ENCODE data around the gene BCKDHA. TPM values are rescaled to one million over a fixed set of nuclear protein-coding genes. Genes with fewer than 3 reads are reported as not detected.
"Not testable (repeated sequence)": the region's sequence is repeated elsewhere in the genome, so short reads cannot be mapped to it uniquely, and the experiment has no call there.

BCKDHA gene
- total and polyA plus RNA-seq, 4 donors, result 20.0 to 32.4 (median 28.4) TPM

DNA sequence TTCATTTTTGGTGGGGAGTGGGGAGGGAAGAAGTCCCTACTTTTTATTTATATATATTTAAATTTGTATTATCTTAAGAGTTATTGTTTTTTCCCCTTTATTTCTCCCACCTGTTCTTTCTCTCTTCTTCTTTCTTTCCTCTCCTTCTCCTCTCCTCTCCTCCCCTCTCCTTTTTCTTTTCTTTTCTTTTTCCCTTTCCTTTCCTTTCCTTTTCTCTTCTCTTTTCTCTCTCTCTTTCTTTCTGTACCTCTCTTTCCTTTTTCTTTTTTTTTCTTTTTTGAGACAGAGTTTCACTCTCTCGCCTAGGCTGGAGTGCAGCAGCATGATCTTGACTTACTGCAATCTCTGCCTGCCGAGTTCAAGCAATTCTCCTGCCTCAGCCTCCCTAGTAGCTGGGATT is 1.9 kb downstream of the BCKDHA start:
- DNase-seq (ENCODE audit: low read depth in 4 of 6, low spot score in 6 of 6), result no peak
- H3K27ac ChIP-seq (ENCODE audit: low read depth, low read length), result no peak overlapping the region

DNA sequence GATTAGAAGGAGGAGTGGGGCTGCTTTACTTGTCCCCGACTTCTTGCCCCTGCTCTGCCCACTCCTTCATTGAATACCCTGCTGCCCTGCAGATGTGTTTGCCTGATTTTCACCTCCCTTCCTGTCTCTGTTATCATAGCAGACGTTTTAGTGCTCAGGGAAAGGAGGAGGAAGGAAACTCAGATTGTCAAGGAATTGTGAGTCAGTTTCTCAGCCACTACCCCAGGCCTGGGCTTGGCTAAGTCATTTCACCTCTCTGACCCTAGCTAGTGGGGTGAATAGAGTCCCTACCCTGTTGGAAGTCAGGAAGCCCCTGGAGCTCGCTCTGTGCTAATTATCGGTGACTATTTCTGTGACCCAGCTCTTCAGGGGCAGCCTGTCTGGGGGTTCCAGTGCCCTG is 3.9 kb downstream of the BCKDHA start:
- DNase-seq (ENCODE audit: low read depth in 4 of 6, low spot score in 6 of 6), result no peak
- peaks cover 10% of the 10 kb centered on the region for H3K4me1 ChIP-seq (ENCODE audit: control insufficient read depth, insufficient read depth, low read length)
- peaks cover 12% of the 10 kb centered on the region for H3K36me3 ChIP-seq (ENCODE audit: control insufficient read depth, insufficient read depth, low read length)
- 100% methylated on average over 1 of the region's 4 CpGs for WGBS (ENCODE audit: insufficient coverage)
- no peaks in the 10 kb centered on the region for H3K9me3 ChIP-seq (ENCODE audit: control insufficient read depth, insufficient read depth, low read length)
- H3K27me3 ChIP-seq (ENCODE audit: control insufficient read depth, insufficient read depth, low read length), result no peaks in the 10 kb centered on the region
- no peak overlapping the region for H3K4me3 ChIP-seq (ENCODE audit: low read depth, low read length)
- no peak overlapping the region for H3K27ac ChIP-seq (ENCODE audit: low read depth, low read length)

More for the DNA sequence above, 1.9 kb downstream of the BCKDHA start:
- WGBS (ENCODE audit: insufficient coverage), result 100% methylated on average over 1 of the region's 2 CpGs
- Histone ChIP-seq H3K36me3 (ENCODE audit: control insufficient read depth, insufficient read depth, low read length) (peaks cover 7% of the 10 kb centered on the region), H3K27me3 (ENCODE audit: control insufficient read depth, insufficient read depth, low read length) (no peaks in the 10 kb centered on the region), H3K9me3 (ENCODE audit: control insufficient read depth, insufficient read depth, low read length) (no peaks in the 10 kb centered on the region), H3K4me1 (ENCODE audit: control insufficient read depth, insufficient read depth, low read length) (peaks cover 16% of the 10 kb centered on the region), H3K4me3 (ENCODE audit: low read depth, low read length) (no peak overlapping the region)

DNA sequence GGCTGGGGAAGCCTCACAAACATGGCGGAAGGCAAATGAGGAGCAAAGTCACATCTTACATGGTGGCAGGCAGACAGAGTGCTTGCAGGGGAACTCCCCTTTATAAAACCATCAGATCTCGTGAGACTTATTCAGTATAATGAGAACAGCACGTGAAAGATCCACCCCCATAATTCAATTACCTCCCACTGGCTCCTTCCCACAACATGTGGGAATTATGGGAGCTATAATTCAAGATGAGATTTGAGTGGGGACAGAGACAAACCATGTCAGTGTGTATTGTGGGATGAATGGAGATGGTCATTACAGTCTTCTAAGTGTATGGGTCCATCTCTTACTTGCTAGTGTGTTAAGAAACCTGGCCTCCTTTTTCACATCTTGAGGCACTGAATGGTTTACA is 4.4 kb downstream of the BCKDHA start:
- Histone ChIP-seq H3K4me1 (ENCODE audit: control insufficient read depth, insufficient read depth, low read length) (peaks cover 9% of the 10 kb centered on the region), H3K9me3 (ENCODE audit: control insufficient read depth, insufficient read depth, low read length) (no peaks in the 10 kb centered on the region), H3K27me3 (ENCODE audit: control insufficient read depth, insufficient read depth, low read length) (no peaks in the 10 kb centered on the region), H3K36me3 (ENCODE audit: control insufficient read depth, insufficient read depth, low read length) (peaks cover 12% of the 10 kb centered on the region), H3K4me3 (ENCODE audit: low read depth, low read length) (no peak overlapping the region), H3K27ac (ENCODE audit: low read depth, low read length) (no peak overlapping the region)
- 100% methylated on average over 1 of the region's 3 CpGs for WGBS (ENCODE audit: insufficient coverage)
- DNase-seq (ENCODE audit: low read depth in 4 of 6, low spot score in 6 of 6), result no peak

DNA sequence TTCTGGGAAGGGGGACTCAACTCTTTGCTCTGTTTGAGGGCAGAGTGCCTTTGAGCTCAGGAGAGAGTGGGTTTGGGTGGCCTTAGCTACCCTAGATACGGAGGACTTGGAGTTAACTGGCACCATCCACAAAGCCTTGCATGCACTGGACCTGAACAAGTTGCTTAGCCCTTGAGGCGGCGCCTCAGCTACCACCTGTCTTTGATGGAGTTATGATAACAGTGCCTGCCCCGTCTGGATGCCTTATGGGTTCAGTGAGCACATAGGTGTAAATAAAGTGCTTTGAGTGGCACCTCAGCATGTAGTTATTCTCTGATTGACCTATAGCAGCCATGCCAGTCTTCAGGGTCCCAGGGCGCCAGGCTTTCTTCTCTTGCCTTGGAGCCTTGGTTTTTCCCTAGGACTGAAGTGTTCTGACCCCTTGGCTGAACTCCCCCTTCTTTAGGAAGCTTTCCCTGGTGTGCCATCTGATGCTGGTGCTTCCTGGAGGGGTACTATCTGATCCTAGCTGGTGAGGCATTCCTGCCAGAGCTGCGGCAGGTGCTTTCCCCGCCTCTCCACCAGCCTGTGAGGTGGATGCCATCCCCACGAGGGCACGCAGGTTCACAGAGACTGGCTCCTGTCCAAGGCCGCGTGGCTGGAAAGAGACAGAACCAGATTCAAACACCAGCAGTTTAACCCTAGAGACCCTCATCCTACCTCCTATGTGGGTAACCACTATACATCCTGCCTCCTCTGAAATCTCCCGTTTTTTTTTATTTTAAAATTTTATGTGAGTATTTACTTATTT is 5.8 kb downstream of the BCKDHA start:
- DNase-seq (ENCODE audit: low read depth in 4 of 6, low spot score in 6 of 6), result no peak
- H3K27me3 ChIP-seq (ENCODE audit: control insufficient read depth, insufficient read depth, low read length), result no peaks in the 10 kb centered on the region
- H3K27ac ChIP-seq (ENCODE audit: low read depth, low read length), result no peak overlapping the region
- no peaks in the 10 kb centered on the region for H3K9me3 ChIP-seq (ENCODE audit: control insufficient read depth, insufficient read depth, low read length)
- H3K4me1 ChIP-seq (ENCODE audit: control insufficient read depth, insufficient read depth, low read length), result peaks cover 9% of the 10 kb centered on the region
- no peak overlapping the region for H3K4me3 ChIP-seq (ENCODE audit: low read depth, low read length)
- WGBS (ENCODE audit: insufficient coverage), result 77% methylated on average over 10 of the region's 12 CpGs
- H3K36me3 ChIP-seq (ENCODE audit: control insufficient read depth, insufficient read depth, low read length), result peaks cover 12% of the 10 kb centered on the region

DNA sequence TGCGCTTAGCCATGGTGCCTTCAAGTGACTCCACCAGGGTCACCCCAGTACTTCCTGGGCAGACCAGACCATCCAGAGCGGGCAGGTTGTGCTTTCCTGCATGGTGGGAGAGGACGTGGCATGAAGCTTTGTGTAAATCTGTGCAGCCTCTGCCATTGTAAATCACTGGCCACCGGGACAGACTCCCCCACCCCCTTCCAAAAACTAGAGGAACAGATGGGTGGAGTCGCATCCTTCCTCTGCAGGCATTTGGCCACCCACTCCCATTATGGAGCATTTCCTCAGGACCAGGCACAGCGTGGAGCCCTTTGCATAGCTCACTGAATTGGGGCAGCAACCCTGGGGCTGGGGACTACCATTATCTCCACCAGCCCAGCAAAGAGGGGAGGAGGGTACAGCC is 8.2 kb downstream of the BCKDHA start:
- no peak for DNase-seq (ENCODE audit: low read depth in 4 of 6, low spot score in 6 of 6)
- WGBS (ENCODE audit: insufficient coverage), result 91% methylated on average over 5 of the region's 6 CpGs
- peaks cover 17% of the 10 kb centered on the region for H3K36me3 ChIP-seq (ENCODE audit: control insufficient read depth, insufficient read depth, low read length)
- H3K27ac ChIP-seq (ENCODE audit: low read depth, low read length), result no peak overlapping the region
- H3K4me3 ChIP-seq (ENCODE audit: low read depth, low read length), result no peak overlapping the region
- peaks cover under 1% of the 10 kb centered on the region for H3K4me1 ChIP-seq (ENCODE audit: control insufficient read depth, insufficient read depth, low read length)
- H3K9me3 ChIP-seq (ENCODE audit: control insufficient read depth, insufficient read depth, low read length), result no peaks in the 10 kb centered on the region
- H3K27me3 ChIP-seq (ENCODE audit: control insufficient read depth, insufficient read depth, low read length), result no peaks in the 10 kb centered on the region

DNA sequence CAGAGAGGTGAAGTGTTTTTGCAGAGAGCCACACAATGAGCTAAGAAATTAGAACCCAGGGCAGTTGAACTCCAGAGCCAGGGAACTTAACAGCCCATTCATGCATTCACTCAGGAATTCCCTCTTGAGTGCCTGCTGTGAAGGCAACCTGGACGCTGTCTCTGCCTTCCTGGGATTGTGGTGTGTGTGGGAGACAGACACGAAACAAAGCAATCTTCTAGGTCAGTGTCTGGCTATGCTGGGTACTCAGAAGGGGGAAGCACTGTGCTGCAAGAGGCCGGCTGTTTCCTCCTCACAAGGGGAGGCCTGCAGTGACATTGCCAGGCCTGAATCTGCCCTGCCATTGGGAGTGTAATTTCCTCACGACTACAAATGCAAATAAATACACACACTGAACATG is 9.7 kb downstream of the BCKDHA start:
- WGBS (ENCODE audit: insufficient coverage), result 37% methylated on average over 4 of the region's 4 CpGs
- Histone ChIP-seq H3K27me3 (ENCODE audit: control insufficient read depth, insufficient read depth, low read length) (no peaks in the 10 kb centered on the region), H3K4me1 (ENCODE audit: control insufficient read depth, insufficient read depth, low read length) (peaks cover 11% of the 10 kb centered on the region), H3K27ac (ENCODE audit: low read depth, low read length) (no peak overlapping the region), H3K36me3 (ENCODE audit: control insufficient read depth, insufficient read depth, low read length) (peaks cover 29% of the 10 kb centered on the region), H3K4me3 (ENCODE audit: low read depth, low read length) (no peak overlapping the region), H3K9me3 (ENCODE audit: control insufficient read depth, insufficient read depth, low read length) (no peaks in the 10 kb centered on the region)
- no peak for DNase-seq (ENCODE audit: low read depth in 4 of 6, low spot score in 6 of 6)

DNA sequence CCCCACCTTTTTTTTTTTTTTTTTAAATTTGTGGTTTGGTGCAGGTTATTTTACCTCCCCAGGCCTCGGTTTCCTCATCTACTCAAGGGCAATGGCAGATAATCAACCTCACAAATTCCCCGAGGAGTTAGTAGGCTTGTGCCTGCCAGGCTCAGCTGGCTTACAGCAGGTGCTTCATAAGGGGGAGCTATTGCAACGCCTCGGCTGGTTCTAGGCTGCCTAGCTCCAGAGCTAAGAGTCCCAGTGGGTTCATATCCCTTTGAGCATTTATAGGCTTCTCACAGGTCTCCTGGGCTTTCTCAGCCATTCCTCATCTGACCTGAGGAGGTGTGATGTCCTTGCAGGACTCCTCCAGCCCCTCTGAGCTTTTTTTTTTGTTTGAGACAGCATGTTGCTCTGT is 10.6 kb downstream of the BCKDHA start:
- H3K4me3 ChIP-seq (ENCODE audit: low read depth, low read length), result no peak overlapping the region
- DNase-seq (ENCODE audit: low read depth in 4 of 6, low spot score in 6 of 6), result no peak
- 46% methylated on average over 2 of the region's 4 CpGs for WGBS (ENCODE audit: insufficient coverage)
- no peak overlapping the region for H3K27ac ChIP-seq (ENCODE audit: low read depth, low read length)
- peaks cover 15% of the 10 kb centered on the region for H3K4me1 ChIP-seq (ENCODE audit: control insufficient read depth, insufficient read depth, low read length)
- no peaks in the 10 kb centered on the region for H3K9me3 ChIP-seq (ENCODE audit: control insufficient read depth, insufficient read depth, low read length)
- H3K27me3 ChIP-seq (ENCODE audit: control insufficient read depth, insufficient read depth, low read length), result no peaks in the 10 kb centered on the region
- H3K36me3 ChIP-seq (ENCODE audit: control insufficient read depth, insufficient read depth, low read length), result peaks cover 34% of the 10 kb centered on the region

DNA sequence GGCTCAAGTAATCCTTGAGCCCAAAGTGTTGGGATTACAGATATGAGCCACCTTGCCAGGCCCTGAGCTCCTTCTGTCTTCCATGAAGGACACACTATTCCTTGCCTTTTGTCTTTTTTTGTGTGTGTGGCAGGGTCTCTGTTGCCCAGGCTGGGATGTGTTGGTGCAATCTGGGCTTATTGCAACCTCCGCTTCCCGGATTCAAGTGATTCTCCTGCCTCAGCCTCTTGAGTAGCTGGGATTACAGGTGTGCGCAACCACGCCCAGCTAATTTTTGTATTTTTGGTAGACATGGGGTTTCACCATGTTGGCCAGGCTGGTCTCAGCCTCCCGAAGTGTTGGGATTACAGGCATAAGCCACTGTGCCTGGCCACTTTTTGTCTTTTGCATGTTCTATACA is 11.2 kb downstream of the BCKDHA start:
- not testable (repeated sequence) for H3K4me3 ChIP-seq (ENCODE audit: low read depth, low read length); H3K27ac ChIP-seq (ENCODE audit: low read depth, low read length); H3K9me3 ChIP-seq (ENCODE audit: control insufficient read depth, insufficient read depth, low read length); H3K27me3 ChIP-seq (ENCODE audit: control insufficient read depth, insufficient read depth, low read length); DNase-seq (ENCODE audit: low read depth in 4 of 6, low spot score in 6 of 6)
- H3K36me3 ChIP-seq (ENCODE audit: control insufficient read depth, insufficient read depth, low read length), result peaks cover 36% of the 10 kb centered on the region
- 95% methylated on average over 4 of the region's 5 CpGs for WGBS (ENCODE audit: insufficient coverage)
- H3K4me1 ChIP-seq (ENCODE audit: control insufficient read depth, insufficient read depth, low read length), result peaks cover 15% of the 10 kb centered on the region

DNA sequence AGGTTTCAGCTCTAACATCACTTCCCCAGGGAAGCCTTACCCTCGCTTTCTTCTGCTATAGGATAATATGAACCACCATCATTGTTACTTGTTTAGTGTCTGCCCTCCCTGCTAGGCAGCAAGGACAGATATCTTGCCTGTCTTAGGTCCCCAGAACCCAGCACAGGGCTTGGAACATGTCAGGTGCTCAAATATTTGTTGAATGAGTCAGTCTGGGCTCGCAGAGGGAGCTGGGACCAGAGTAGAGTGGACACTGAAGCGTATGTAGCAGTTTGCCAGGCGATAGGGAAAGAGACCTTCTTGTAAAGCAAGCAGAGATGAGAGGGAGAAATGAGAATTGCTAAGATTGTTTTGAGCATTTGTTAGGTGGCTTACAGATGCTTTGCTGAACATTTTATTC is 11.7 kb downstream of the BCKDHA start:
- 87% methylated on average over 4 of the region's 4 CpGs for WGBS (ENCODE audit: insufficient coverage)
- no peaks in the 10 kb centered on the region for H3K27me3 ChIP-seq (ENCODE audit: control insufficient read depth, insufficient read depth, low read length)
- H3K9me3 ChIP-seq (ENCODE audit: control insufficient read depth, insufficient read depth, low read length), result no peaks in the 10 kb centered on the region
- no peak for DNase-seq (ENCODE audit: low read depth in 4 of 6, low spot score in 6 of 6)
- H3K36me3 ChIP-seq (ENCODE audit: control insufficient read depth, insufficient read depth, low read length), result peaks cover 40% of the 10 kb centered on the region
- H3K27ac ChIP-seq (ENCODE audit: low read depth, low read length), result no peak overlapping the region
- H3K4me3 ChIP-seq (ENCODE audit: low read depth, low read length), result no peak overlapping the region
- H3K4me1 ChIP-seq (ENCODE audit: control insufficient read depth, insufficient read depth, low read length), result peaks cover 15% of the 10 kb centered on the region

DNA sequence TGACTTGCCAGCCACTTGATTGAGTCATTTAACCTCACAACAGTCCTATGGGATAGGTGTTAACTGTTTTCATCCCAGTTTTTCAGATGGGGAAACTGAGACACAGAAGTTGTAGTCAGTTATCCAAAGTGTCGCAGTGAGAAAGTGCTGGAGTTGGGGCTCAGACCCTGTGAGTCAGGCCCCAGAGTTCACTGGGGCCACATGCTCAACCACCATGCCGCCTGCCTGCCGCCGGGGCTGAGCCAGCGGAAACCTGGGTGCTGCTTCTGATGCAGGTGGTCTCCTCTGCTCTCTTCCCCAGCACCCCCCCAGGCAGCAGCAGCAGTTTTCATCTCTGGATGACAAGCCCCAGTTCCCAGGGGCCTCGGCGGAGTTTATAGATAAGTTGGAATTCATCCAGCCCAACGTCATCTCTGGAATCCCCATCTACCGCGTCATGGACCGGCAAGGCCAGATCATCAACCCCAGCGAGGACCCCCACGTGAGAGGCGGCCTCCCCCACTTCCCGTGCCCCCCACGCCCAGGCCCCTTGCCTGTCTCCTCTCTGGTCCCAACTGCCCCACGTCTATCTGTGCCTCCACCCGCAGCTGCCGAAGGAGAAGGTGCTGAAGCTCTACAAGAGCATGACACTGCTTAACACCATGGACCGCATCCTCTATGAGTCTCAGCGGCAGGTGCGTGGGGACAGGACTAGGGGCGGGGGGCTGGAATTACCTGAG is 12.9 kb downstream of the BCKDHA start:
- no peak overlapping the region for H3K4me3 ChIP-seq (ENCODE audit: low read depth, low read length)

More for the DNA sequence above, 12.9 kb downstream of the BCKDHA start:
- Histone ChIP-seq H3K9me3 (ENCODE audit: control insufficient read depth, insufficient read depth, low read length) (no peaks in the 10 kb centered on the region), H3K27me3 (ENCODE audit: control insufficient read depth, insufficient read depth, low read length) (no peaks in the 10 kb centered on the region), H3K27ac (ENCODE audit: low read depth, low read length) (no peak overlapping the region), H3K36me3 (ENCODE audit: control insufficient read depth, insufficient read depth, low read length) (peaks cover 51% of the 10 kb centered on the region), H3K4me1 (ENCODE audit: control insufficient read depth, insufficient read depth, low read length) (peaks cover 15% of the 10 kb centered on the region)
- WGBS (ENCODE audit: insufficient coverage), result 95% methylated on average over 20 of the region's 23 CpGs
- no peak for DNase-seq (ENCODE audit: low read depth in 4 of 6, low spot score in 6 of 6)
